Mammary epithelial cell (primary cell): ENCODE measurements around the gene TKFC.

Source experiments
- EZH2 ChIP-seq: IDR thresholded peaks from 2 replicates; pipeline ENCODE4 v1.6.1; 2012; ENCODE audit warnings: low read length, inconsistent platforms, borderline replicate concordance
- TF ChIP-seq, protein P1 (sequence below), 2 donors: IDR thresholded peaks in 1 of 2; conservative IDR thresholded peaks in 1 of 2; 2 replicates each; pipeline ENCODE4 v1.5.1; 2011 to 2012; ENCODE audit warnings: inconsistent platforms in 2 of 2, low read length in 2 of 2, mild to moderate bottlenecking in 2 of 2, control low read depth in 1 of 2, low read depth in 1 of 2; ENCODE audit not compliant: insufficient read depth in 1 of 2; ENCODE audit errors: extremely low read depth in 1 of 2

DNA sequence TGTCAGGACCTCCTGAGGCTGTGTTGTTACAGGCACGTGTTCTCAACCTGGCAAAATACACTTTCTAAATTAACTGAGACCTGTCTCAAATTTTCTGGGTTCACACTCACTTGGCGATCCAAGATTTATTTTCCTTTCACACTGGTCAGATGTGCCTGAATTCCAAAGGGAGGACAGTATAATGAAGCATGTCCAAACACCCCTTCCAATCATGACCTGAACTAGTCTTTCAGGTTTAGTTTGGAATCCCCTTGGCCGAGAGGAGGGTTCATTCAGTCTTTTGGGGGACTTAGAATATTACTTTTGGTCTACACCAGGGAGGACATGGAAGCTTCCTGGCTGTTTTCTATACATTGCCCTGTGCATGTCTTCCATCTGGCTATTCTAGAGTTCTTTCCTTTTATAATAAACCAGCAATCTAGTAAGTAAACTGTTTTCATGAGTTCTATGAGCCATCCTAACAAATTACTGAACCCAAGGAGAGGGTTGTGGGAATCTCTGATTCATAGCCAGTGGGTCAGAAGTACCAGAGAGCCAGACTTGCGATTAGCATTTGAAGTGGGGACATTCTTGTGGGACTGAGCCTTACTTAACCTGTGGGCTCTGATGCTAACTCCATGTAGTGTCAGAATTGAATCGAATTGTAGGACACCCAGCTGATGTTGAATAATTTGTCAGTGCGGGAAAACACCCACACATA is 44.6 kb downstream of the TKFC start:
- TF ChIP-seq, protein P1, sequence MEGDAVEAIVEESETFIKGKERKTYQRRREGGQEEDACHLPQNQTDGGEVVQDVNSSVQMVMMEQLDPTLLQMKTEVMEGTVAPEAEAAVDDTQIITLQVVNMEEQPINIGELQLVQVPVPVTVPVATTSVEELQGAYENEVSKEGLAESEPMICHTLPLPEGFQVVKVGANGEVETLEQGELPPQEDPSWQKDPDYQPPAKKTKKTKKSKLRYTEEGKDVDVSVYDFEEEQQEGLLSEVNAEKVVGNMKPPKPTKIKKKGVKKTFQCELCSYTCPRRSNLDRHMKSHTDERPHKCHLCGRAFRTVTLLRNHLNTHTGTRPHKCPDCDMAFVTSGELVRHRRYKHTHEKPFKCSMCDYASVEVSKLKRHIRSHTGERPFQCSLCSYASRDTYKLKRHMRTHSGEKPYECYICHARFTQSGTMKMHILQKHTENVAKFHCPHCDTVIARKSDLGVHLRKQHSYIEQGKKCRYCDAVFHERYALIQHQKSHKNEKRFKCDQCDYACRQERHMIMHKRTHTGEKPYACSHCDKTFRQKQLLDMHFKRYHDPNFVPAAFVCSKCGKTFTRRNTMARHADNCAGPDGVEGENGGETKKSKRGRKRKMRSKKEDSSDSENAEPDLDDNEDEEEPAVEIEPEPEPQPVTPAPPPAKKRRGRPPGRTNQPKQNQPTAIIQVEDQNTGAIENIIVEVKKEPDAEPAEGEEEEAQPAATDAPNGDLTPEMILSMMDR (conservative IDR thresholded peaks at IDR 0.05 in 1 of 2, IDR thresholded peaks at IDR 0.05 in 1 of 2; ENCODE audit: extremely low read depth in 1 of 2, insufficient read depth in 1 of 2, low read depth in 1 of 2, low read length in 2 of 2), result no peak
- no peak for TF ChIP-seq EZH2
